ENCODE data around the gene RIN2.

- no peak for TF ChIP-seq CTCF (IDR thresholded peaks at IDR 0.05)
- TF ChIP-seq POLR2A (IDR thresholded peaks at IDR 0.05), result no peak
Observed at GRCh38 chr20:19725373-19725772, 32.7 kb upstream of the RIN2 start.

Data from thyroid gland (tissue), 4 donors.